Measurements from ENCODE around the gene NIPAL4.

NIPAL4 gene

GRCh38 chr5:157496864-157497263, 36.9 kb downstream of the NIPAL4 start:
- Histone ChIP-seq H3K27ac (ENCODE audit: low read depth in 2 of 2, low read length in 2 of 2) (no peak overlapping the region), H3K36me3 (ENCODE audit: control insufficient read depth in 2 of 2, insufficient read depth in 2 of 2, low read length in 2 of 2) (peaks cover 4 to 20% of the 10 kb centered on the region in 2 donors), H3K9me3 (ENCODE audit: control insufficient read depth in 2 of 2, low read length in 2 of 2) (no peaks in the 10 kb centered on the region), H3K9ac (ENCODE audit: low read depth in 1 of 2, low read length in 2 of 2) (no peak overlapping the region), H3K27me3 (ENCODE audit: control insufficient read depth in 2 of 2, insufficient read depth in 2 of 2, low read length in 2 of 2) (no peaks in the 10 kb centered on the region), H3K4me1 (ENCODE audit: control insufficient read depth in 2 of 2, insufficient read depth in 2 of 2, low read length in 2 of 2) (peaks cover 0 to 3% of the 10 kb centered on the region in 2 donors), H3K4me3 (ENCODE audit: low read length in 2 of 2) (no peak overlapping the region)

- peaks cover 0 to 12% of the 10 kb centered on the region in 2 donors for H3K4me1 ChIP-seq (ENCODE audit: control insufficient read depth in 2 of 2, insufficient read depth in 2 of 2, low read length in 2 of 2)
- no peaks in the 10 kb centered on the region for H3K27me3 ChIP-seq (ENCODE audit: control insufficient read depth in 2 of 2, insufficient read depth in 2 of 2, low read length in 2 of 2)
- no peak overlapping the region for H3K9ac ChIP-seq (ENCODE audit: low read depth in 1 of 2, low read length in 2 of 2)
- no peak overlapping the region for H3K4me3 ChIP-seq (ENCODE audit: low read length in 2 of 2)
- peaks cover 4 to 19% of the 10 kb centered on the region in 2 donors for H3K36me3 ChIP-seq (ENCODE audit: control insufficient read depth in 2 of 2, insufficient read depth in 2 of 2, low read length in 2 of 2)
- no peaks in the 10 kb centered on the region for H3K9me3 ChIP-seq (ENCODE audit: control insufficient read depth in 2 of 2, low read length in 2 of 2)
- H3K27ac ChIP-seq (ENCODE audit: low read depth in 2 of 2, low read length in 2 of 2), result no peak overlapping the region
These were observed 38.0 kb downstream of the NIPAL4 start for GRCh38 chr5:157497875-157498611.

DNA sequence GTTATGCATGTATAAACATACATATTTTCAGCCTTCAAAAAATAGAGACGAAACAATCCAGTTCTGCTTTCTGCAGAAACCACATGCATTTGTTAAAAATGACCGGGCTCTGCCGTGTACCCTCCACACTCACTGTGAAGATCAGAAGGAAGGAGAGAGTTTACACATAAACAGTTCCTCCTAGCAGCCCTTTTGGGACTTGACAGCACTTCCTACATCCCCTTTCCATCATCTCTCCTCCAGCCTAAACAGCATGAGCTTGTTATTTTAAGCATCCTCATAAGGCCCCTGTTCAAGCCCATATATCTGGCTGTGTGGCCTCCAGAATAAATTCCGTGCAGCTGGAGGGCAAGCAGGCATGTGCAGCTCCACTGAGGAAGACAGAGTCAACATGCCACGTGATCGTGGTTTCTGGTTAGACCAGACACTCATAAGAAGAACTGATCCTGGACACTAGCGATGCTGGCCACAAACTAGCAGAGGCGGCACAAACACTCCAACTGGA, 42.2 kb downstream of the NIPAL4 start:
- no peaks in the 10 kb centered on the region for H3K27me3 ChIP-seq (ENCODE audit: control insufficient read depth in 2 of 2, insufficient read depth in 2 of 2, low read length in 2 of 2)
- no peaks in the 10 kb centered on the region for H3K9me3 ChIP-seq (ENCODE audit: control insufficient read depth in 2 of 2, low read length in 2 of 2)
- peaks cover under 1 to 18% of the 10 kb centered on the region in 2 donors for H3K4me1 ChIP-seq (ENCODE audit: control insufficient read depth in 2 of 2, insufficient read depth in 2 of 2, low read length in 2 of 2)
- peak overlapping the region; percentile 16 to 78 for H3K27ac ChIP-seq (ENCODE audit: low read depth in 2 of 2, low read length in 2 of 2)
- H3K9ac ChIP-seq (ENCODE audit: low read depth in 1 of 2, low read length in 2 of 2), result no peak overlapping the region
- H3K4me3 ChIP-seq (ENCODE audit: low read length in 2 of 2), result no peak overlapping the region
- H3K36me3 ChIP-seq (ENCODE audit: control insufficient read depth in 2 of 2, insufficient read depth in 2 of 2, low read length in 2 of 2), result peaks cover 0 to 7% of the 10 kb centered on the region in 2 donors

- Histone ChIP-seq H3K36me3 (ENCODE audit: control insufficient read depth in 2 of 2, insufficient read depth in 2 of 2, low read length in 2 of 2) (peaks cover 0 to 10% of the 10 kb centered on the region in 2 donors), H3K9ac (ENCODE audit: low read depth in 1 of 2, low read length in 2 of 2) (no peak overlapping the region), H3K27ac (ENCODE audit: low read depth in 2 of 2, low read length in 2 of 2) (no peak overlapping the region), H3K9me3 (ENCODE audit: control insufficient read depth in 2 of 2, low read length in 2 of 2) (no peaks in the 10 kb centered on the region), H3K27me3 (ENCODE audit: control insufficient read depth in 2 of 2, insufficient read depth in 2 of 2, low read length in 2 of 2) (no peaks in the 10 kb centered on the region), H3K4me1 (ENCODE audit: control insufficient read depth in 2 of 2, insufficient read depth in 2 of 2, low read length in 2 of 2) (peaks cover 8 to 23% of the 10 kb centered on the region in 2 donors), H3K4me3 (ENCODE audit: low read length in 2 of 2) (no peak overlapping the region)
These were observed 44.0 kb downstream of the NIPAL4 start for GRCh38 chr5:157504053-157504452.

- Histone ChIP-seq H3K9me3 (ENCODE audit: control insufficient read depth in 2 of 2, low read length in 2 of 2) (no peaks in the 10 kb centered on the region), H3K27me3 (ENCODE audit: control insufficient read depth in 2 of 2, insufficient read depth in 2 of 2, low read length in 2 of 2) (no peaks in the 10 kb centered on the region), H3K4me1 (ENCODE audit: control insufficient read depth in 2 of 2, insufficient read depth in 2 of 2, low read length in 2 of 2) (peaks cover 8 to 23% of the 10 kb centered on the region in 2 donors), H3K36me3 (ENCODE audit: control insufficient read depth in 2 of 2, insufficient read depth in 2 of 2, low read length in 2 of 2) (peaks cover 0 to 11% of the 10 kb centered on the region in 2 donors), H3K4me3 (ENCODE audit: low read length in 2 of 2) (no peak overlapping the region), H3K9ac (ENCODE audit: low read depth in 1 of 2, low read length in 2 of 2) (no peak overlapping the region), H3K27ac (ENCODE audit: low read depth in 2 of 2, low read length in 2 of 2) (peak overlapping the region; percentile 20 to 61)
These were observed 45.5 kb downstream of the NIPAL4 start for GRCh38 chr5:157505496-157505895.

- H3K9me3 ChIP-seq (ENCODE audit: control insufficient read depth in 2 of 2, low read length in 2 of 2), result no peaks in the 10 kb centered on the region
- H3K27me3 ChIP-seq (ENCODE audit: control insufficient read depth in 2 of 2, insufficient read depth in 2 of 2, low read length in 2 of 2), result no peaks in the 10 kb centered on the region
- no peak overlapping the region for H3K9ac ChIP-seq (ENCODE audit: low read depth in 1 of 2, low read length in 2 of 2)
- H3K36me3 ChIP-seq (ENCODE audit: control insufficient read depth in 2 of 2, insufficient read depth in 2 of 2, low read length in 2 of 2), result peaks cover 0 to 11% of the 10 kb centered on the region in 2 donors
- peak overlapping the region; percentile 20 to 61 for H3K27ac ChIP-seq (ENCODE audit: low read depth in 2 of 2, low read length in 2 of 2)
- H3K4me1 ChIP-seq (ENCODE audit: control insufficient read depth in 2 of 2, insufficient read depth in 2 of 2, low read length in 2 of 2), result peaks cover 8 to 23% of the 10 kb centered on the region in 2 donors
- no peak overlapping the region for H3K4me3 ChIP-seq (ENCODE audit: low read length in 2 of 2)
These were observed 46.1 kb downstream of the NIPAL4 start for GRCh38 chr5:157506066-157506590.

- H3K36me3 ChIP-seq (ENCODE audit: control insufficient read depth in 2 of 2, insufficient read depth in 2 of 2, low read length in 2 of 2), result peaks cover 0 to 10% of the 10 kb centered on the region in 2 donors
- H3K9me3 ChIP-seq (ENCODE audit: control insufficient read depth in 2 of 2, low read length in 2 of 2), result no peaks in the 10 kb centered on the region
- peaks cover 10 to 18% of the 10 kb centered on the region in 2 donors for H3K4me1 ChIP-seq (ENCODE audit: control insufficient read depth in 2 of 2, insufficient read depth in 2 of 2, low read length in 2 of 2)
- no peaks in the 10 kb centered on the region for H3K27me3 ChIP-seq (ENCODE audit: control insufficient read depth in 2 of 2, insufficient read depth in 2 of 2, low read length in 2 of 2)
- no peak overlapping the region for H3K9ac ChIP-seq (ENCODE audit: low read depth in 1 of 2, low read length in 2 of 2)
- no peak overlapping the region for H3K4me3 ChIP-seq (ENCODE audit: low read length in 2 of 2)
- H3K27ac ChIP-seq (ENCODE audit: low read depth in 2 of 2, low read length in 2 of 2), result peak overlapping the region in 1 of 2 donors; percentile 60
These were observed 47.2 kb downstream of the NIPAL4 start for GRCh38 chr5:157506981-157507780.

GRCh38 chr5:157509093-157509492, 49.1 kb downstream of the NIPAL4 start:
- Histone ChIP-seq H3K36me3 (ENCODE audit: control insufficient read depth in 2 of 2, insufficient read depth in 2 of 2, low read length in 2 of 2) (peaks cover 0 to 15% of the 10 kb centered on the region in 2 donors), H3K9ac (ENCODE audit: low read depth in 1 of 2, low read length in 2 of 2) (no peak overlapping the region), H3K4me3 (ENCODE audit: low read length in 2 of 2) (no peak overlapping the region), H3K4me1 (ENCODE audit: control insufficient read depth in 2 of 2, insufficient read depth in 2 of 2, low read length in 2 of 2) (peaks cover 10 to 12% of the 10 kb centered on the region in 2 donors), H3K27ac (ENCODE audit: low read depth in 2 of 2, low read length in 2 of 2) (no peak overlapping the region), H3K27me3 (ENCODE audit: control insufficient read depth in 2 of 2, insufficient read depth in 2 of 2, low read length in 2 of 2) (no peaks in the 10 kb centered on the region), H3K9me3 (ENCODE audit: control insufficient read depth in 2 of 2, low read length in 2 of 2) (no peaks in the 10 kb centered on the region)

GRCh38 chr5:157509587-157509986, 49.6 kb downstream of the NIPAL4 start:
- H3K9ac ChIP-seq (ENCODE audit: low read depth in 1 of 2, low read length in 2 of 2), result no peak overlapping the region
- no peaks in the 10 kb centered on the region for H3K9me3 ChIP-seq (ENCODE audit: control insufficient read depth in 2 of 2, low read length in 2 of 2)
- H3K27ac ChIP-seq (ENCODE audit: low read depth in 2 of 2, low read length in 2 of 2), result peak overlapping the region in 1 of 2 donors; percentile 26
- H3K36me3 ChIP-seq (ENCODE audit: control insufficient read depth in 2 of 2, insufficient read depth in 2 of 2, low read length in 2 of 2), result peaks cover 0 to 15% of the 10 kb centered on the region in 2 donors
- H3K27me3 ChIP-seq (ENCODE audit: control insufficient read depth in 2 of 2, insufficient read depth in 2 of 2, low read length in 2 of 2), result no peaks in the 10 kb centered on the region
- H3K4me1 ChIP-seq (ENCODE audit: control insufficient read depth in 2 of 2, insufficient read depth in 2 of 2, low read length in 2 of 2), result peaks cover 10 to 12% of the 10 kb centered on the region in 2 donors
- H3K4me3 ChIP-seq (ENCODE audit: low read length in 2 of 2), result no peak overlapping the region

DNA sequence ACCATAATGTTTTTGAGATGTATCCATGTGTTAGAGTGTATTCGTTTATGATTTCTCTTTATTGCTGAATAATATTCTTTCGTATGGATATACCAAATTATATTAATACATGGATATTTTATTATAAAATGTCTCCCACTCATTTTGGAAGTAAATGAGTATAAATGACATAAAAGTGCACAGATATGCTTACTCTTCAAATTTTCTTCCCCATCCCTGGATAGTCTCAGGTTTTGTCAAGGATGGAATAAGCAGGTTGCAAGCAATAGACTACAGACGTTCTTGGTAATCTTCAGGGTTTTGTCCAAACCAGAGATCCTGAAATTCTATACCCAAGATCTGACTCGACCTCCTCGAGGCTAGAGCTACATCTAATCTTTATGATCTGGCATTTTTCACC, 50.7 kb downstream of the NIPAL4 start:
- H3K4me1 ChIP-seq (ENCODE audit: control insufficient read depth in 2 of 2, insufficient read depth in 2 of 2, low read length in 2 of 2), result peaks cover 10 to 12% of the 10 kb centered on the region in 2 donors
- H3K27me3 ChIP-seq (ENCODE audit: control insufficient read depth in 2 of 2, insufficient read depth in 2 of 2, low read length in 2 of 2), result no peaks in the 10 kb centered on the region
- H3K9ac ChIP-seq (ENCODE audit: low read depth in 1 of 2, low read length in 2 of 2), result no peak overlapping the region
- H3K4me3 ChIP-seq (ENCODE audit: low read length in 2 of 2), result no peak overlapping the region
- H3K9me3 ChIP-seq (ENCODE audit: control insufficient read depth in 2 of 2, low read length in 2 of 2), result no peaks in the 10 kb centered on the region
- H3K36me3 ChIP-seq (ENCODE audit: control insufficient read depth in 2 of 2, insufficient read depth in 2 of 2, low read length in 2 of 2), result peaks cover 0 to 15% of the 10 kb centered on the region in 2 donors
- H3K27ac ChIP-seq (ENCODE audit: low read depth in 2 of 2, low read length in 2 of 2), result peak overlapping the region; percentile 53 to 63

Measured in mucosa of rectum (tissue), 2 donors.